Transverse colon (tissue), 4 donors: Measurements from ENCODE around the gene GAB1.
A peak's percentile ranks its signal among the peaks of the same experiment; 100 is the strongest.

Experiments
- EP300 ChIP-seq: sonication (generic); formaldehyde crosslinking; IDR thresholded peaks from one replicate; pipeline ENCODE4 v1.6.1; 2017; ENCODE audit warnings: antibody characterized with exemption, low read depth
- POLR2A ChIP-seq: fragments of 450-650 bp; IDR thresholded peaks from one replicate; pipeline ENCODE4 v1.6.1; 2016; ENCODE audit warnings: antibody characterized with exemption, mild to moderate bottlenecking, moderate library complexity
- POLR2AphosphoS5 ChIP-seq, 3 donors: sonication (generic); formaldehyde crosslinking; IDR thresholded peaks; one replicate each; pipeline ENCODE4 v1.6.1; 2016; ENCODE audit warnings: antibody characterized with exemption in 3 of 3
- TF ChIP-seq, protein P1 (sequence below), 5 experiments: fragments of 200-600 bp in 3 of 5; fragments of 450-650 bp in 2 of 5; sonication (generic) in 3 of 5; IDR thresholded peaks; 1 replicate in 2 of 5; 2 replicates in 3 of 5; pipeline ENCODE4 v1.5.1; 2016 to 2017; ENCODE audit warnings: antibody characterized with exemption in 5 of 5, inconsistent platforms in 3 of 5, mild to moderate bottlenecking in 2 of 5, moderate library complexity in 1 of 5

DNA sequence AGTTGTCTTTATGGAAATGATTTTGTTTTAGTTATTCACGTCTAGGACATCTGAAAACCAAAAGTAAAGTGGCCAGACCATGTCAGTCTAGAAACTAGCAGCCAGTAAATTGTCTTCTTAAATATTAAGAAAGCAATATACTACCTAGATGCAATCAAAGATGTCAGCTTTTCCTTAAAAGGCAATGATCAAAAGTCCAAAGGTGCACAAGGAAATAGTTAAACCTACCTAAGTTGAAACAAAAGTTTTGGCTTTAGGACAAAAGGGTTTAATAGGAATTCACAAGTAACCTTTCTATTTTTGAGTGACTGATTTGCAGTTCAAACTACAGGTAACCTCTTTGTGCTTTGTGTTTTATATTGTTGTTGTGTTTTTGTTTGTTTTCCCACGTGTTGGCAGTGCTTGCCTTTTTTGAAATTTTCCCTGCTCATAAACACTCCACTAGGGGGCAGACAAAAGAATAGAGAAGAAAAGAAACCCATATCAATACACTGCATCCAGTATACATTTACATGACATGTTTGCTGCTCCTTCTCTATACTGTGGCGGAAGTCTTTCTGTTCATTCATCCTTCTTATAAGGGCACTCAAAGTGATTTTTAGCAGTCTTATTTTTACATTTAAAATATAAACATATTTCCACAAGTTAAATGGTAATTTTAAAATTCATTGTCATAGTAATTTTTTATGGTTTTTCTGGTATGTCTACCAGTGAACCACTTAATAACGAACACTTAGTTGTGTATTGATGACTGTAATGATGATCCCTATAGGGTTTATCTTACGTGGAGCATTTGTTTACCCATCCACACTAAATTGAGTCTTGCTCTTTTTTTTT lies 62.7 kb downstream of the GAB1 start:
- TF ChIP-seq POLR2A = no peak
- TF ChIP-seq, protein P1, sequence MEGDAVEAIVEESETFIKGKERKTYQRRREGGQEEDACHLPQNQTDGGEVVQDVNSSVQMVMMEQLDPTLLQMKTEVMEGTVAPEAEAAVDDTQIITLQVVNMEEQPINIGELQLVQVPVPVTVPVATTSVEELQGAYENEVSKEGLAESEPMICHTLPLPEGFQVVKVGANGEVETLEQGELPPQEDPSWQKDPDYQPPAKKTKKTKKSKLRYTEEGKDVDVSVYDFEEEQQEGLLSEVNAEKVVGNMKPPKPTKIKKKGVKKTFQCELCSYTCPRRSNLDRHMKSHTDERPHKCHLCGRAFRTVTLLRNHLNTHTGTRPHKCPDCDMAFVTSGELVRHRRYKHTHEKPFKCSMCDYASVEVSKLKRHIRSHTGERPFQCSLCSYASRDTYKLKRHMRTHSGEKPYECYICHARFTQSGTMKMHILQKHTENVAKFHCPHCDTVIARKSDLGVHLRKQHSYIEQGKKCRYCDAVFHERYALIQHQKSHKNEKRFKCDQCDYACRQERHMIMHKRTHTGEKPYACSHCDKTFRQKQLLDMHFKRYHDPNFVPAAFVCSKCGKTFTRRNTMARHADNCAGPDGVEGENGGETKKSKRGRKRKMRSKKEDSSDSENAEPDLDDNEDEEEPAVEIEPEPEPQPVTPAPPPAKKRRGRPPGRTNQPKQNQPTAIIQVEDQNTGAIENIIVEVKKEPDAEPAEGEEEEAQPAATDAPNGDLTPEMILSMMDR (IDR thresholded peaks at IDR 0.05) = peak; percentile 59 to 78 (median 67)
- TF ChIP-seq POLR2AphosphoS5 (IDR thresholded peaks at IDR 0.05) = no peak
- no peak for TF ChIP-seq EP300
